HG02973 (cell line): ENCODE results near the gene SPOCK2.

Experiments used
- ATAC-seq: cut with Tn5 transposase; IDR thresholded peaks from one replicate; pipeline ENCODE4 v1.9.1; 2021; ENCODE audit warnings: moderate library complexity; ENCODE audit not compliant: unreplicated experiment

SPOCK2 gene

GRCh38 chr10:72090326-72090725, 2.0 kb upstream of the SPOCK2 start:
- no peak for ATAC-seq

GRCh38 chr10:72089618-72090017, 1.3 kb upstream of the SPOCK2 start:
- ATAC-seq, result no peak

- ATAC-seq, result no peak
Observed at GRCh38 chr10:72088889-72089575, 681 bp upstream of the SPOCK2 start.

GRCh38 chr10:72087392-72087968, 871 bp downstream of the SPOCK2 start:
- ATAC-seq, result no peak

GRCh38 chr10:72086466-72087391, 1.6 kb downstream of the SPOCK2 start:
- ATAC-seq, result no peak

GRCh38 chr10:72085864-72086465, 2.4 kb downstream of the SPOCK2 start:
- no peak for ATAC-seq

GRCh38 chr10:72085166-72085565, 3.2 kb downstream of the SPOCK2 start:
- no peak for ATAC-seq

GRCh38 chr10:72083790-72084459, 4.4 kb downstream of the SPOCK2 start:
- ATAC-seq, result no peak

- no peak for ATAC-seq
Observed at GRCh38 chr10:72082856-72083789, 5.2 kb downstream of the SPOCK2 start.

GRCh38 chr10:72081772-72082590, 6.4 kb downstream of the SPOCK2 start:
- ATAC-seq, result no peak

- ATAC-seq, result no peak
Observed at GRCh38 chr10:72081210-72081609, 7.1 kb downstream of the SPOCK2 start.

- ATAC-seq, result no peak
Observed at GRCh38 chr10:72080042-72080975, 8.0 kb downstream of the SPOCK2 start.

GRCh38 chr10:72079356-72079755, 9.0 kb downstream of the SPOCK2 start:
- no peak for ATAC-seq

- ATAC-seq, result no peak
Observed at GRCh38 chr10:72077275-72077990, 10.9 kb downstream of the SPOCK2 start.

GRCh38 chr10:72076756-72077155, 11.6 kb downstream of the SPOCK2 start:
- ATAC-seq, result no peak

- no peak for ATAC-seq
Observed at GRCh38 chr10:72075376-72076115, 12.8 kb downstream of the SPOCK2 start.
